RWPE2 (cell line): ENCODE measurements around the gene PTPRS.

Experiments used
- ATAC-seq: fragments of 200-7000 bp; cut with Tn5 transposase; 3 replicates; pipeline ENCODE4 v1.9.1; 2021; ENCODE audit warnings: low read depth
- DNase-seq: peaks from one replicate; pipeline ENCODE4 v3.0.0-alpha.2; 2020; ENCODE audit warnings: low spot score
- H3K27ac ChIP-seq: fragments of 450-650 bp; 2 replicates; pipeline ENCODE4 v1.5.1; 2017; ENCODE audit warnings: mild to moderate bottlenecking; ENCODE audit not compliant: poor library complexity, severe bottlenecking
- H3K27me3 ChIP-seq: fragments of 250-450 bp; sonication (Bioruptor Pico); 2 replicates; pipeline ENCODE4 v1.5.1; 2021; ENCODE audit warnings: mild to moderate bottlenecking, moderate library complexity; ENCODE audit not compliant: insufficient read depth, poor library complexity, severe bottlenecking
- H3K36me3 ChIP-seq: fragments of 250-450 bp; sonication (Bioruptor Pico); 2 replicates; pipeline ENCODE4 v1.5.1; 2020; ENCODE audit warnings: low read depth, mild to moderate bottlenecking, moderate library complexity
- H3K4me1 ChIP-seq: fragments of 250-450 bp; sonication (Bioruptor Pico); 2 replicates; pipeline ENCODE4 v1.5.1; 2021; ENCODE audit warnings: mild to moderate bottlenecking, moderate library complexity; ENCODE audit not compliant: insufficient read depth, poor library complexity, severe bottlenecking
- H3K4me3 ChIP-seq: fragments of 250-450 bp; sonication (Bioruptor Pico); 2 replicates; pipeline ENCODE4 v1.5.1; 2021; ENCODE audit warnings: mild to moderate bottlenecking, moderate library complexity; ENCODE audit not compliant: severe bottlenecking
- H3K9me3 ChIP-seq: fragments of 250-450 bp; sonication (Bioruptor Pico); 2 replicates; pipeline ENCODE4 v1.5.1; 2021; ENCODE audit warnings: mild to moderate bottlenecking, moderate library complexity; ENCODE audit not compliant: severe bottlenecking
- TF ChIP-seq, protein P1 (sequence below): fragments of 450-650 bp; IDR thresholded peaks from one replicate; pipeline ENCODE4 v1.5.1; 2017; ENCODE audit warnings: mild to moderate bottlenecking, moderate library complexity; ENCODE audit not compliant: poor library complexity, severe bottlenecking

PTPRS gene

DNA sequence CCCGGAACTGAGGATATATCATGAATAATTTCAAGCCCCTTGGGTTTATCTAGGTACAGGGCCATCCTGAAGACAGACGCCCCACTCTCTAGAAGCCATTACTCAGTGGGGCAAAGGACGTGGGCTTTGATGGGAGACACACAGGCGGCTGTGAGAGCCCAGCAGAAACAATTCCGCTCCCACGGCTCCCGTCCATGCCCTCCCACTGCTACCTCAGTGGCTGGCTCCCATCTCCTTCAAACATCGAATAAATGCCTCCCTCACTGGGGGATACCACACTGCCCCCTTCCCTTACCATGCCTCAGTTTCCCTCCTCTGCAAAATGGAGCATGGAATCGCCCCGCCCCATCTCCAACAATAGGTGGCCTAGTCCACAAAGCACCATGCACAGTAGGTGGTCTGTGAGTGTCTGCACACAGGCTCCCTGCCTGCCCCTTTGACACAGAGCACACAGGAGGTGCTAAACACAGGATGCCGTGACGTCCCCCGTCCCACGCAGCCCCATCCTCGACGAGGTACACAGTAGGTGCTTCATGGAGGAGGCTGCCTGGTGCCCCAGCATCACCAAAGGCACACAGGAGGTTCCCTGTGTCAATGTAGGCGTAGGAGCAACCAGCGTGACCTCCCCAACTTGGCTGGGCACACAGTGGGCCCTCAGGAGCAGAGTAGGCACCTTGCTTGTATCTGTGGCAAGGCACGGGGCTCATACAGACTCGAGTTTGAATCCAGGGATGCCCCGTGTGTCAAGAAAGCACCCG is 46.0 kb downstream of the PTPRS start:
- TF ChIP-seq, protein P1, sequence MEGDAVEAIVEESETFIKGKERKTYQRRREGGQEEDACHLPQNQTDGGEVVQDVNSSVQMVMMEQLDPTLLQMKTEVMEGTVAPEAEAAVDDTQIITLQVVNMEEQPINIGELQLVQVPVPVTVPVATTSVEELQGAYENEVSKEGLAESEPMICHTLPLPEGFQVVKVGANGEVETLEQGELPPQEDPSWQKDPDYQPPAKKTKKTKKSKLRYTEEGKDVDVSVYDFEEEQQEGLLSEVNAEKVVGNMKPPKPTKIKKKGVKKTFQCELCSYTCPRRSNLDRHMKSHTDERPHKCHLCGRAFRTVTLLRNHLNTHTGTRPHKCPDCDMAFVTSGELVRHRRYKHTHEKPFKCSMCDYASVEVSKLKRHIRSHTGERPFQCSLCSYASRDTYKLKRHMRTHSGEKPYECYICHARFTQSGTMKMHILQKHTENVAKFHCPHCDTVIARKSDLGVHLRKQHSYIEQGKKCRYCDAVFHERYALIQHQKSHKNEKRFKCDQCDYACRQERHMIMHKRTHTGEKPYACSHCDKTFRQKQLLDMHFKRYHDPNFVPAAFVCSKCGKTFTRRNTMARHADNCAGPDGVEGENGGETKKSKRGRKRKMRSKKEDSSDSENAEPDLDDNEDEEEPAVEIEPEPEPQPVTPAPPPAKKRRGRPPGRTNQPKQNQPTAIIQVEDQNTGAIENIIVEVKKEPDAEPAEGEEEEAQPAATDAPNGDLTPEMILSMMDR: no peak
- Histone ChIP-seq H3K27me3 (no peaks in the 10 kb centered on the region), H3K4me1 (no peaks in the 10 kb centered on the region), H3K4me3 (no peak overlapping the region), H3K36me3 (no peaks in the 10 kb centered on the region), H3K9me3 (no peaks in the 10 kb centered on the region), H3K27ac (no peak overlapping the region)
- no peak for DNase-seq
- ATAC-seq: no peak

GRCh38 chr19:5293612-5294378 is 46.8 kb downstream of the PTPRS start:
- Histone ChIP-seq H3K9me3 (no peaks in the 10 kb centered on the region), H3K36me3 (no peaks in the 10 kb centered on the region), H3K27me3 (no peaks in the 10 kb centered on the region), H3K4me3 (peak overlapping the region; percentile 66), H3K4me1 (no peaks in the 10 kb centered on the region), H3K27ac (no peak overlapping the region)
- ATAC-seq: peak; percentile 35; the same call in 1 of the 3 replicates
- TF ChIP-seq, protein P1: no peak
- DNase-seq: no peak

GRCh38 chr19:5292822-5293611 is 47.6 kb downstream of the PTPRS start:
- TF ChIP-seq, protein P1: no peak
- Histone ChIP-seq H3K4me3 (peak overlapping the region; percentile 66), H3K27ac (no peak overlapping the region), H3K9me3 (no peaks in the 10 kb centered on the region), H3K36me3 (no peaks in the 10 kb centered on the region), H3K27me3 (no peaks in the 10 kb centered on the region), H3K4me1 (no peaks in the 10 kb centered on the region)
- DNase-seq (no peak), ATAC-seq (peak; percentile 82)

- no peak for DNase-seq
- no peaks in the 10 kb centered on the region for H3K9me3 ChIP-seq
- ATAC-seq: no peak
- no peak overlapping the region for H3K27ac ChIP-seq
- TF ChIP-seq, protein P1: no peak
- H3K4me3 ChIP-seq: peak overlapping the region; percentile 66
- no peaks in the 10 kb centered on the region for H3K36me3 ChIP-seq
- no peaks in the 10 kb centered on the region for H3K27me3 ChIP-seq
- no peaks in the 10 kb centered on the region for H3K4me1 ChIP-seq
Measured at GRCh38 chr19:5292453-5292821, 48.2 kb downstream of the PTPRS start.
